CD4-positive, alpha-beta T cell treated with Interleukin-4 for 1 hour (primary cell): ENCODE results near the gene CEP83.
"Not testable (repeated sequence)": the region's sequence is repeated elsewhere in the genome, so short reads cannot be mapped to it uniquely, and the experiment has no call there.

Experiments used
- DNase-seq, 2 donors: peaks; one replicate each; pipeline ENCODE4 v3.0.0-alpha.2; 2020 to 2022

Gene CEP83

GRCh38 chr12:94374124-94374523 lies 85.5 kb downstream of the CEP83 start:
- no peak for DNase-seq

- no peak for DNase-seq
Measured at GRCh38 chr12:94372461-94372860, 87.2 kb downstream of the CEP83 start.

- DNase-seq: no peak
Measured at GRCh38 chr12:94362653-94363052, 97.0 kb downstream of the CEP83 start.

- DNase-seq: no peak
Measured at GRCh38 chr12:94359761-94360160, 99.9 kb downstream of the CEP83 start.

- no peak for DNase-seq
Measured at GRCh38 chr12:94353130-94353529, 106.5 kb downstream of the CEP83 start.

GRCh38 chr12:94340573-94340972 lies 119.1 kb downstream of the CEP83 start:
- DNase-seq: no peak

GRCh38 chr12:94338006-94338794 lies 121.5 kb downstream of the CEP83 start:
- DNase-seq: no peak

GRCh38 chr12:94336211-94336925 lies 123.3 kb downstream of the CEP83 start:
- DNase-seq: no peak

GRCh38 chr12:94333396-94333795 lies 126.3 kb downstream of the CEP83 start:
- DNase-seq: no peak

GRCh38 chr12:94329366-94329765 lies 130.3 kb downstream of the CEP83 start:
- DNase-seq: no peak

- no peak for DNase-seq
Measured at GRCh38 chr12:94327809-94328208, 131.9 kb downstream of the CEP83 start.

- no peak for DNase-seq
Measured at GRCh38 chr12:94326727-94327126, 132.9 kb downstream of the CEP83 start.

- DNase-seq: no peak
Measured at GRCh38 chr12:94326234-94326633, 133.4 kb downstream of the CEP83 start.

- no peak for DNase-seq
Measured at GRCh38 chr12:94322346-94322745, 137.3 kb downstream of the CEP83 start.

- no peak for DNase-seq
Measured at GRCh38 chr12:94320109-94320508, 139.6 kb downstream of the CEP83 start.

GRCh38 chr12:94318181-94318580 lies 141.5 kb downstream of the CEP83 start:
- no peak for DNase-seq

GRCh38 chr12:94316600-94316999 lies 143.1 kb downstream of the CEP83 start:
- not testable (repeated sequence) for DNase-seq

GRCh38 chr12:94312378-94312777 lies 147.3 kb downstream of the CEP83 start:
- no peak for DNase-seq

- no peak for DNase-seq
Measured at GRCh38 chr12:94309373-94309772, 150.3 kb downstream of the CEP83 start.

GRCh38 chr12:94308612-94309011 lies 151.1 kb downstream of the CEP83 start:
- DNase-seq: no peak

- DNase-seq: peak in 1 of 2 donors; percentile 16
Measured at GRCh38 chr12:94305130-94305957, 154.3 kb downstream of the CEP83 start.

- no peak for DNase-seq
Measured at GRCh38 chr12:94304566-94305061, 155.1 kb downstream of the CEP83 start.

- DNase-seq: no peak
Measured at GRCh38 chr12:94304012-94304411, 155.7 kb downstream of the CEP83 start.
